LNCAP (cell line): ENCODE measurements around the gene SLC6A12.

Experiments
- TF ChIP-seq, protein P1 (sequence below): fragments of 450-650 bp; IDR thresholded peaks from 2 replicates; pipeline ENCODE4 v1.5.1; 2017; ENCODE audit warnings: mild to moderate bottlenecking

Gene SLC6A12

DNA sequence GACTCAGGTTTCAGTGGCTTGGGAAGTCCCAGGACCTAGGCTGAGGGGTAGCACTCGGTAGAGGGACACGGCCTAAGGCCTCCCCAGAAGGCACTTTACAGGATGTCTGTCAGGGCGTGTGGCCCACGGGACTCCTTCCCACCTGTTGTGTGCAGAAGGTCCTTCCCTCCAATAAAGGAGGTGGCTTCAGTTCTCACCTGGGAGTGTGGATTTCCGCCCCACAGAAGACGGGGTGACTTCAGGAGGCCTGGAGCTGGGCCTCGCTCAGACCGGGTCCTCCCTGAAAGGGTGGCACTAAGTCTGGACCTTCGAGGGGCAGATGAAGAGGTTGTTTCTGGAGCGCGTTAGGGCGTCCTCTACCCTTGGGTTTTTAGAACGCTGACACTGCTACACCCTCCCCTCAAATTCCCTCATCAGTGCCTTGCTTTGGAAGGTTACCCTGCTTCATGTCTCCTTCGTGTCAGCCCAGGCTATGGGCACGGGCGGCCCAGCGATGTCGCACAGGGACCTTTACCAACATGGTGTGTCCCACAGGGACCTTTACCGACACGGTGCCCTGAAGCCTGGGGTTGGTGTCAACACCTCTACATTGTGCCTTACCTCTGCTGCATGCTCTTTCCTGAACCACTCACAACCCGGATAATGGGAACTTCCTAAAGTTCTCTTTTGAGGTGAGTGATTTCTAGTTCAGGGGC lies 7.1 kb downstream of the SLC6A12 start:
- TF ChIP-seq, protein P1, sequence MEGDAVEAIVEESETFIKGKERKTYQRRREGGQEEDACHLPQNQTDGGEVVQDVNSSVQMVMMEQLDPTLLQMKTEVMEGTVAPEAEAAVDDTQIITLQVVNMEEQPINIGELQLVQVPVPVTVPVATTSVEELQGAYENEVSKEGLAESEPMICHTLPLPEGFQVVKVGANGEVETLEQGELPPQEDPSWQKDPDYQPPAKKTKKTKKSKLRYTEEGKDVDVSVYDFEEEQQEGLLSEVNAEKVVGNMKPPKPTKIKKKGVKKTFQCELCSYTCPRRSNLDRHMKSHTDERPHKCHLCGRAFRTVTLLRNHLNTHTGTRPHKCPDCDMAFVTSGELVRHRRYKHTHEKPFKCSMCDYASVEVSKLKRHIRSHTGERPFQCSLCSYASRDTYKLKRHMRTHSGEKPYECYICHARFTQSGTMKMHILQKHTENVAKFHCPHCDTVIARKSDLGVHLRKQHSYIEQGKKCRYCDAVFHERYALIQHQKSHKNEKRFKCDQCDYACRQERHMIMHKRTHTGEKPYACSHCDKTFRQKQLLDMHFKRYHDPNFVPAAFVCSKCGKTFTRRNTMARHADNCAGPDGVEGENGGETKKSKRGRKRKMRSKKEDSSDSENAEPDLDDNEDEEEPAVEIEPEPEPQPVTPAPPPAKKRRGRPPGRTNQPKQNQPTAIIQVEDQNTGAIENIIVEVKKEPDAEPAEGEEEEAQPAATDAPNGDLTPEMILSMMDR, result no peak

DNA sequence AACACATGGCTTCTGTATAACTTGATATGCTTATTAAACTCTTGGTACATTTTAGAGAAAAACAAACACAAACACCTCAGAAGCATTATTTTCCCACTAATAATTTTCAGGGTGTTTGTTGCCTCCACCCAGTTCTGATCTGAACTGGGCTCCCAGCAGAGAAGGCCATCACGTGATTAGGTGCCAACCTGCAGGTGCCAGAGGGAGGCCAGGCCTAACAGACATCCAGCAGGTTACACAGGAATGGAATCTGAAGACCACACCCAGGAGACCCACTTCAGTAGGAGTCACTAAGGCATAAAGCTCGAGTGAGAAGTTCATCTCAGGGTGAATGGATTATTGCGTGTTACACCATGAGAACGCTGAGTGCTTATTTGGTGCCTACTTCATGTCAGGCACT lies 8.9 kb downstream of the SLC6A12 start:
- TF ChIP-seq, protein P1, result no peak

DNA sequence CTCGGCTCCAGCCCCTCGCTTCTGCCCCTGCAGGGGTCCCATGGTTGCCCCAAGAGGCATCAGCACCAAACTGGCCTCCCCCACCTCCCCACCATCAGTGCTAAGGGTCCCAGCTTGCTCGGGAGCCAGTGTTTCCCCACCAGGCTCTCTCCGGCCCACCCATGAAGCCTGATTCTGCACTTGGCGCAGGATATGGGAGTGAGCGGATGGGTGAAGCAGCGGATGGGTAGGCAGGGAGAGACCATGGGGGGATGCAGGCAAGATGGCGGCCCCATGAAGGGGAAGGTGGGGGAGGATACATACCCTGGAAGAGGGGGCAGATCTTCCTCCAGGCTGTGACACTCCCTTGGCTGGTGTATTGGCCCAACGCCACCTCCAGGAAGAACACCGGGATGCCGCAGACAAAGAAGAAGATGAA lies 9.7 kb downstream of the SLC6A12 start:
- TF ChIP-seq, protein P1, result no peak

DNA sequence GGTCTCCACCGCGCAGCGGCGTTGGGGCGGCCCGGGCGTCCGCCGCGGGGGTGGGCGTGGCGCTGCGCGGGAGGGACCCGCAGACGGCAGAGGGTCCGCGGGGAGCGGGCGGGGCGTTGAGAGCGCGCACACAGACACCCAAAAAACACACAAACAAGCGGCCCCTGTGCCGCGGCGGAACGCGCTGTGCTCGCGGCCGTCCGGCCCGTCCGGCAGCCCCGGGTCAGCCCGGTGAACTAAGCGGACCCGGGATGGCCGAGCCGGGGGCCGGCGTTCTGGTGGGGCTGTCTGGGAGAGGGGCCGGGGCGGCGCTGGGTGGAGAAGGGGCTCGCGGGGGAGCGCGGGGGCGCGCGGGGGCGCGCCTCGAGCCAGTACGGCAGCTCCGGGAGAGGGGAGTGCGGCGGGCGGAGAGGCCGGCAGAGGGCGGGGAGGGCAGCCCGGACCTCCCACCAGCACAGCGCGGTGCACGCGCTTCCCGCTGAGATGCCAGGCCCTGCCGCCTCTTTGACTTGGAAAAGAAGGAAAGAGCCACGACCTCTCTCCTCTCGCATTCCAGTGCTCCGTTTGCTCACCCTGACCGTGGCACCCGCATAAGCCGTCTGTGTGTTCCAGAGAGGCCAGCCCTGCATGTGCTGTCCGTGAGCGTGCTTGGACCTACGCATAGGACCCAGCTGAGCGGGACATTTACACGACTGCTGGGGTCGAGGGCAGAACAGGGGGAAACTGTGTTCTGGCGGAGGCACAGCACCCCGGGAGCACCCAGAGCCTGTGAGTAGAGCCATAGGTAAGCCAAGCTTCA lies 10.3 kb downstream of the SLC6A12 start:
- TF ChIP-seq, protein P1, result no peak

DNA sequence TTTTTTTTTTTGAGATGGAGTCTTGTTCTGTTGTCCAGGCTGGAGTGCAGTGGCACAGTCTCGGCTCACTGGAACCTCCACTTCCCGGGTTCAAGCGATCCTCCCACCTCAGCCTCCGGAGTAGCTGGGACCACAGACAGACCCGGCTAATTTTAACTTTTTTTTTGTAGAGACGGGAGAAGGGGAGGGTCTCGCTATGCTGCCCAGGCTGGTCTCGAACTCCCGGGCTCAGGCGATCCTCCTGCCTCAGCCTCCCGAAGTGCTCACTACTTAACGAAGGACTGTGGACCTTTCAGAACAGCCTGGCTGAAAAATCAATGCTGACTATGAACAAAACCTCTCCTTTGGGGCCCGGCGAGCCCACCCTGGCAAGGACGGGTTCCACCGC lies 10.9 kb downstream of the SLC6A12 start:
- TF ChIP-seq, protein P1, result no peak

DNA sequence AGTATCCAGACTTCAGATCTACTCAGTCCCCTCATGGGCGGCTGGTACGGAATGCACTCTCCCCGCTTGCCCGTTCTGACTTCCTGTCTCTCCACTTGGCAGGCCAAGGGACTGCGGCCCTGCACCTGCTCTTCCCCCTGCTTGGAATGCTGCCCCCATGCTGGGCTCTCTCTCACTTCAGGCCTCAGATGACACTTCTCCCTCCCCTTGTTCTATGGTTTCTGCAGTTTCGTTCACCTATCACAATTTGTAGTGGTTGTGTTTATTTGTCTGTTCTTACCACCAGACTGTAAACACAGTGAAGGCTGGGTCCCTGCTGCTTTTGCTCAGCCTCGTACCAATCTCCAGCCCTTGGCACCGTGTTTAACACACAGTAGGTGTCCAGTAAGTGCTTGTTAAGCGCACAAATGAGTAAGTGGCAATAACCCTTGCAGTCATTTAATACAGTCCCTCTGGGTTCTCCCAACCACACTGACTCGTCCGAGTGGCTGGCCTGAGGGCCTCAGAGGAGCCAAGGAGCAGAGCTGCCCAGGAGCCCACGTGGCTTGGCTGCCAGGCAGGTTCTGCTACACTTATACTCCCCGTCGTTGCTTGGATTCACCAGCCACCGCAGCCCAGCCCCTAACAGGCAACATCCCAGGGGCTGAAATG lies 11.8 kb downstream of the SLC6A12 start:
- TF ChIP-seq, protein P1, result no peak

DNA sequence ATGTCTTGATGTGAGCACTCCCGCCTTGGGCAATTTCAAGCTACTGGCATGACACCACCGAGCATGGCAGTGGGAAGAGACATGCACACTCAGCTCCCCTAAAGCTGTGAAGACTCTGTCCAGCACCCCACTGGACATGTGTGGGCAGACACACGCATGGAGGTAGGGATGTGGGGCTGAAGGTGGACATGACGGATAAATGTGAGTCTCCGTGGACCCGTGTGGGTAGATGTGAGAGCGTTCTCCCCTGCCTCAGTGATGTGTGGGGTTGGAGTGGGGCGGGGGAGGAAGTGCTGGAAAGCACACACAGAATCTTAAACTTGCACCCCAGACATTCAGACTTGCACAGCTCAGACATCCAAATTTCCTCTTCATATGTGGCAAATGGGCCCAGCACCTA lies 12.6 kb downstream of the SLC6A12 start:
- TF ChIP-seq, protein P1, result no peak
